Loucy (cell line): ENCODE measurements around the gene OGDH.
"Not testable (repeated sequence)": the region's sequence is repeated elsewhere in the genome, so short reads cannot be mapped to it uniquely, and the experiment has no call there.

Source experiments
- H2AFZ ChIP-seq: fragments of 200-600 bp; sonication (generic); 2 replicates; pipeline ENCODE4 v1.6.0; 2016; ENCODE audit warnings: antibody characterized with exemption, mild to moderate bottlenecking, low read length, moderate library complexity
- H3F3A ChIP-seq: fragments of 200-600 bp; 2 replicates; pipeline ENCODE4 v1.6.0; 2016; ENCODE audit warnings: antibody characterized with exemption, low read depth, mild to moderate bottlenecking
- H3K27me3 ChIP-seq: fragments of 200-600 bp; sonication (generic); 2 replicates; pipeline ENCODE4 v1.6.1; 2014; ENCODE audit warnings: low read length, mild to moderate bottlenecking; ENCODE audit not compliant: insufficient read depth, poor library complexity, severe bottlenecking
- H3K36me3 ChIP-seq: fragments of 200-600 bp; sonication (generic); 2 replicates; pipeline ENCODE4 v1.6.1; 2016; ENCODE audit warnings: low read length; ENCODE audit not compliant: insufficient read depth
- H3K4me1 ChIP-seq: fragments of 200-600 bp; sonication (generic); 2 replicates; pipeline ENCODE4 v1.5.1; 2014; ENCODE audit warnings: low read length, mild to moderate bottlenecking; ENCODE audit not compliant: insufficient read depth, poor library complexity, severe bottlenecking
- H3K4me2 ChIP-seq: fragments of 200-600 bp; sonication (generic); 2 replicates; pipeline ENCODE4 v1.6.0; 2014; ENCODE audit warnings: antibody characterized with exemption, low read length, low read depth, mild to moderate bottlenecking; ENCODE audit not compliant: poor library complexity, severe bottlenecking
- H3K4me3 ChIP-seq: fragments of 200-600 bp; sonication (generic); 2 replicates; pipeline ENCODE4 v1.5.1; 2014; ENCODE audit warnings: low read length, mild to moderate bottlenecking, mixed read lengths; ENCODE audit not compliant: poor library complexity, severe bottlenecking
- H3K79me2 ChIP-seq: fragments of 200-600 bp; sonication (generic); 2 replicates; pipeline ENCODE4 v1.6.1; 2014; ENCODE audit warnings: low read length; ENCODE audit not compliant: insufficient read depth
- H3K9ac ChIP-seq: fragments of 200-600 bp; sonication (generic); 2 replicates; pipeline ENCODE4 v1.6.0; 2014; ENCODE audit warnings: mild to moderate bottlenecking, low read depth, low read length, moderate library complexity; ENCODE audit not compliant: poor library complexity, severe bottlenecking
- H3K9me2 ChIP-seq: fragments of 200-600 bp; sonication (generic); replicated peaks from 2 replicates; pipeline ENCODE4 v1.6.1; 2016; ENCODE audit warnings: low read depth, low read length, mixed read lengths
- H3K9me3 ChIP-seq: fragments of 200-600 bp; sonication (generic); 2 replicates; pipeline ENCODE4 v1.6.1; 2014; ENCODE audit warnings: mild to moderate bottlenecking, antibody characterized with exemption, low read length, low read depth; ENCODE audit not compliant: insufficient read depth
- H4K20me1 ChIP-seq: fragments of 200-600 bp; sonication (generic); 2 replicates; pipeline ENCODE4 v1.6.0; 2014; ENCODE audit warnings: antibody characterized with exemption, low read length, mild to moderate bottlenecking; ENCODE audit not compliant: insufficient read depth, poor library complexity, severe bottlenecking
- CTCF ChIP-seq: fragments of 200-600 bp; sonication (generic); conservative IDR thresholded peaks from 2 replicates; pipeline ENCODE4 v1.5.1; 2014; ENCODE audit warnings: mild to moderate bottlenecking, antibody characterized with exemption, low read length
- EZH2phosphoT487 ChIP-seq: fragments of 200-600 bp; IDR thresholded peaks from 2 replicates; pipeline ENCODE4 v1.6.1; 2018; ENCODE audit warnings: antibody characterized with exemption, mild to moderate bottlenecking, moderate library complexity, borderline replicate concordance

Gene OGDH

GRCh38 chr7:44587843-44588711 lies 18.4 kb upstream of the OGDH start:
- no peaks in the 10 kb centered on the region for H3K27me3 ChIP-seq
- H3K4me2 ChIP-seq = no peak overlapping the region
- no peaks in the 10 kb centered on the region for H3K79me2 ChIP-seq
- no peak overlapping the region for H3K4me3 ChIP-seq
- no peak overlapping the region for H3K9ac ChIP-seq
- H4K20me1 ChIP-seq = no peaks in the 10 kb centered on the region
- no peaks in the 10 kb centered on the region for H3F3A ChIP-seq
- no peaks in the 10 kb centered on the region for H3K4me1 ChIP-seq
- H2AFZ ChIP-seq = 0 out of 2 replicates have a peak overlapping the region, but pooled peaks have one; percentile 14
- H3K9me3 ChIP-seq = no peaks in the 10 kb centered on the region
- TF ChIP-seq EZH2phosphoT487 (no peak), CTCF (peak; percentile 87)
- H3K36me3 ChIP-seq = no peaks in the 10 kb centered on the region
- H3K9me2 ChIP-seq = no peaks in the 10 kb centered on the region

- Histone ChIP-seq H2AFZ (no peak overlapping the region), H4K20me1 (no peaks in the 10 kb centered on the region)
- TF ChIP-seq EZH2phosphoT487 (no peak), CTCF (no peak)
These were observed 15.5 kb upstream of the OGDH start for GRCh38 chr7:44590910-44591309.

GRCh38 chr7:44595934-44596635 lies 10.3 kb upstream of the OGDH start:
- no peak overlapping the region for H3K4me2 ChIP-seq
- H3K4me3 ChIP-seq = no peak overlapping the region

More at GRCh38 chr7:44590910-44591309, 15.5 kb upstream of the OGDH start:
- Histone ChIP-seq H3K9ac (no peak overlapping the region), H3K9me3 (no peaks in the 10 kb centered on the region), H3F3A (no peaks in the 10 kb centered on the region), H3K4me2 (no peak overlapping the region), H3K27me3 (no peaks in the 10 kb centered on the region), H3K36me3 (no peaks in the 10 kb centered on the region), H3K4me3 (no peak overlapping the region), H3K9me2 (no peaks in the 10 kb centered on the region), H3K4me1 (no peaks in the 10 kb centered on the region), H3K79me2 (no peaks in the 10 kb centered on the region)

GRCh38 chr7:44597181-44597580 lies 9.2 kb upstream of the OGDH start:
- not testable (repeated sequence) for H3K27me3 ChIP-seq, H4K20me1 ChIP-seq, H3K9me3 ChIP-seq, H3K4me1 ChIP-seq, H3K36me3 ChIP-seq, H3K4me3 ChIP-seq, H3F3A ChIP-seq, H3K9ac ChIP-seq, H3K9me2 ChIP-seq, H2AFZ ChIP-seq, H3K4me2 ChIP-seq, H3K79me2 ChIP-seq

More at GRCh38 chr7:44595934-44596635, 10.3 kb upstream of the OGDH start:
- no peak overlapping the region for H3K9ac ChIP-seq
- no peaks in the 10 kb centered on the region for H3K79me2 ChIP-seq
- no peaks in the 10 kb centered on the region for H3F3A ChIP-seq
- H3K36me3 ChIP-seq = no peaks in the 10 kb centered on the region
- H3K9me3 ChIP-seq = no peaks in the 10 kb centered on the region
- H3K4me1 ChIP-seq = no peaks in the 10 kb centered on the region
- H2AFZ ChIP-seq = no peak overlapping the region
- TF ChIP-seq CTCF = no peak
- no peak for TF ChIP-seq EZH2phosphoT487
- no peaks in the 10 kb centered on the region for H4K20me1 ChIP-seq
- H3K9me2 ChIP-seq = no peaks in the 10 kb centered on the region
- no peaks in the 10 kb centered on the region for H3K27me3 ChIP-seq
